ENCODE results near the gene SMAP2.
A peak's percentile ranks its signal among the peaks of the same experiment; 100 is the strongest.

Gene SMAP2

GRCh38 chr1:40383488-40384412 is 10.2 kb downstream of the SMAP2 start (continued):
- TF ChIP-seq PRDM2 (tag by site-specific recombination; IDR thresholded peaks at IDR 0.05; ENCODE audit: borderline replicate concordance), result no peak
- TF ChIP-seq ZNF48 (tag by site-specific recombination; IDR thresholded peaks at IDR 0.05), result no peak
- TF ChIP-seq ZFP37 (tag by site-specific recombination; IDR thresholded peaks at IDR 0.05), result no peak

GRCh38 chr1:40384413-40384762 is 10.9 kb downstream of the SMAP2 start:
- H3K27ac ChIP-seq (ENCODE audit: extremely low read depth, low read depth, low read length), result peak overlapping the region; percentile 57
- POLR2A ChIA-PET, result interaction anchor here (5.2 kb wide), 1 partner anchor 10 kb away, joined by 22 read pairs; the partner anchor contains the start of gene SMAP2
- H3K36me3 ChIP-seq (ENCODE audit: control insufficient read depth in 2 of 2, insufficient read depth in 1 of 2, low read length in 2 of 2), result peaks cover 0 to 5% of the 10 kb centered on the region in 2 experiments; a peak in 1 of 3 replicates
- H3K4me3 ChIP-seq (ENCODE audit: low read depth, low read length), result no peak overlapping the region
- no peaks in the 10 kb centered on the region for H3K9me3 ChIP-seq (ENCODE audit: control insufficient read depth, insufficient read depth, low read depth, low read length)
- peaks cover 14% of the 10 kb centered on the region; the same call in 1 of the 2 replicates for H3K4me1 ChIP-seq (ENCODE audit: control insufficient read depth, insufficient read depth, low read length)
- CTCF ChIA-PET, result interaction anchor here (0.9 to 1.1 kb wide), 3 partner anchors 14 to 46 kb away, joined by 3 to 4 read pairs (median 3); no protein-coding TSS in a partner anchor
- TF ChIP-seq ZNF580 (tag by site-specific recombination; IDR thresholded peaks at IDR 0.05), result no peak
- TF ChIP-seq ZNF777 (tag by site-specific recombination; IDR thresholded peaks at IDR 0.05; ENCODE audit: borderline replicate concordance), result no peak
- TF ChIP-seq ZSCAN30 (tag by site-specific recombination; IDR thresholded peaks at IDR 0.05), result no peak
- TF ChIP-seq BCL11B (tag by site-specific recombination; IDR thresholded peaks at IDR 0.05; ENCODE audit: low read depth), result no peak
- TF ChIP-seq PRDM6 (tag by site-specific recombination; IDR thresholded peaks at IDR 0.05), result peak; percentile 92
- no peak for TF ChIP-seq TSHZ1 (tag by site-specific recombination; IDR thresholded peaks at IDR 0.05; ENCODE audit: borderline replicate concordance)
- TF ChIP-seq ZFP69B (tag by site-specific recombination; IDR thresholded peaks at IDR 0.05), result no peak
- no peak for TF ChIP-seq SP3 (tag by site-specific recombination; IDR thresholded peaks at IDR 0.05)
- TF ChIP-seq ZNF555 (tag by site-specific recombination; conservative IDR thresholded peaks at IDR 0.05), result no peak
- TF ChIP-seq SALL2 (tag by site-specific recombination; IDR thresholded peaks at IDR 0.05; ENCODE audit: borderline replicate concordance), result no peak
- 0 out of 2 replicates have a peak, but pooled peaks have one; percentile 48 for TF ChIP-seq ZNF18 (tag by site-specific recombination; IDR thresholded peaks at IDR 0.05)
- peak; percentile 63; the same call in 1 of the 2 replicates for TF ChIP-seq OSR2 (tag by site-specific recombination; IDR thresholded peaks at IDR 0.05)
- no peak for TF ChIP-seq ZNF600 (tag by site-specific recombination; IDR thresholded peaks at IDR 0.05)
- TF ChIP-seq ZNF677 (tag by site-specific recombination; IDR thresholded peaks at IDR 0.05), result no peak
- no peak for TF ChIP-seq ZBTB48 (tag by site-specific recombination; IDR thresholded peaks at IDR 0.05)
- TF ChIP-seq ZBTB8A (tag by site-specific recombination; IDR thresholded peaks at IDR 0.05), result 0 out of 2 replicates have a peak, but pooled peaks have one; percentile 20
- TF ChIP-seq ZNF585B (tag by site-specific recombination; IDR thresholded peaks at IDR 0.05), result no peak
- TF ChIP-seq PRDM1 (tag by site-specific recombination; IDR thresholded peaks at IDR 0.05), result 0 out of 2 replicates have a peak, but pooled peaks have one; percentile 39
- TF ChIP-seq ZNF561 (tag by site-specific recombination; IDR thresholded peaks at IDR 0.05; ENCODE audit: borderline replicate concordance), result peak; percentile 34; the same call in 1 of the 2 replicates
